MCF 10A (cell line): ENCODE data around the gene SEC14L2. TPM values are rescaled to one million over a fixed set of nuclear protein-coding genes. Genes with fewer than 3 reads are reported as not detected.

Experiments
- BruUV-seq: library from RNA; stranded (reverse); fragments of 400-500 nt; replicated peaks from 2 replicates; lab custom pipeline; 2021; lab: Mats Ljungman, UMichigan
- CTCF ChIA-PET: fragments of 300-600 bp; sonication (Branson Sonifier 250); formaldehyde crosslinking; extraction: SDS; loops from one replicate; lab custom pipeline; 2021; ENCODE audit warnings: antibody characterized with exemption, inconsistent platforms; lab: Yijun Ruan, JAX
- POLR2A ChIA-PET: fragments of 300-600, 350-650 bp; sonication (Branson Sonifier 250); formaldehyde crosslinking; extraction: SDS; loops from one replicate; lab custom pipeline; 2020; ENCODE audit warnings: antibody characterized with exemption, inconsistent platforms; lab: Yijun Ruan, JAX
- DNase-seq: peaks from one replicate; pipeline ENCODE4 v3.0.0-alpha.2; 2018; ENCODE audit not compliant: unreplicated experiment
- H3K27ac Mint-ChIP-seq: one replicate; pipeline ENCODE4 v1.8.0; 2022; ENCODE audit warnings: mild to moderate bottlenecking, low read depth, mixed read lengths; ENCODE audit not compliant: unreplicated experiment
- H3K27me3 Mint-ChIP-seq: one replicate; pipeline ENCODE4 v1.8.0; 2022; ENCODE audit warnings: mixed read lengths; ENCODE audit not compliant: insufficient read depth, unreplicated experiment
- H3K36me3 Mint-ChIP-seq: one replicate; pipeline ENCODE4 v1.8.0; 2022; ENCODE audit warnings: mild to moderate bottlenecking, moderate library complexity, mixed read lengths; ENCODE audit not compliant: insufficient read depth, unreplicated experiment
- H3K4me1 Mint-ChIP-seq: one replicate; pipeline ENCODE4 v1.8.0; 2022; ENCODE audit warnings: mixed read lengths; ENCODE audit not compliant: insufficient read depth, unreplicated experiment
- H3K4me3 Mint-ChIP-seq: one replicate; pipeline ENCODE4 v1.8.0; 2022; ENCODE audit warnings: mild to moderate bottlenecking, moderate library complexity, mixed read lengths; ENCODE audit not compliant: unreplicated experiment
- H3K9me3 Mint-ChIP-seq: one replicate; pipeline ENCODE4 v1.8.0; 2022; ENCODE audit warnings: mixed read lengths; ENCODE audit not compliant: unreplicated experiment
- intact Hi-C: fragments of 100-400 bp; cut with micrococcal nuclease; formaldehyde crosslinking; loops from 2 replicates; pipeline ENCODE4 v1.14.1; 2022
- total RNA-seq: library from RNA; stranded (reverse); gene quantifications from 2 replicates; pipeline ENCODE4 v1.2.3, GENCODE V29; 2022
- TF ChIP-seq, protein P1 (sequence below): fragments of 200-600 bp; IDR thresholded peaks from one replicate; pipeline ENCODE4 v1.8.0; 2022; ENCODE audit warnings: antibody characterized with exemption, mild to moderate bottlenecking; ENCODE audit not compliant: unreplicated experiment

SEC14L2 gene
- total RNA-seq, 1 experiment from 2014 or later: 29.1 TPM

DNA sequence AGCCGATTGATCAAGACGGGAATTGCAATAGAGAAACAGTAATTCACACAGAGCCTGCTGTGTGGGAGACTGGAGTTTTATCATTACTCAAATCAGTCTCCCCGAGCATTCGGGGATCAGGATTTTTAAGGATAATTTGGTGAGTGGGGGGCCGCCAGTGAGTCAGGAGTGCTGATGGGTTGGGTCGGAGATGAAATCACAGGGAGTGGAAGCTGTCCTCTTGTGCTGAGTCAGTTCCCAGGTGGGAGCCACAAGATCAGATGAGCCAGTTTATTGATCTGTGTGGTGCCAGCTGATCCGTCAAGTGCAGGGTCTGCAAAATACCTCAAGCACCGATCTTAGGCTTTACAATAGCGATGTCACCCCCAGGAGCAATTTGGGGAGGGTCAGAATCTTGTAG, 44.3 kb downstream of the SEC14L2 start:
- H3K36me3 Mint-ChIP-seq: no peaks in the 10 kb centered on the region
- H3K27me3 Mint-ChIP-seq: no peaks in the 10 kb centered on the region
- ChIA-PET POLR2A (no interaction called here), CTCF (interaction anchor here (0.7 to 1.8 kb wide), 4 partner anchors 45 to 274 kb away, joined by 3 to 4 read pairs (median 3); no protein-coding TSS in a partner anchor)
- no peak overlapping the region for H3K27ac Mint-ChIP-seq
- H3K4me3 Mint-ChIP-seq: no peak overlapping the region
- peaks cover 6% of the 10 kb centered on the region for H3K4me1 Mint-ChIP-seq
- intact Hi-C loops: no loop called here
- TF ChIP-seq, protein P1, sequence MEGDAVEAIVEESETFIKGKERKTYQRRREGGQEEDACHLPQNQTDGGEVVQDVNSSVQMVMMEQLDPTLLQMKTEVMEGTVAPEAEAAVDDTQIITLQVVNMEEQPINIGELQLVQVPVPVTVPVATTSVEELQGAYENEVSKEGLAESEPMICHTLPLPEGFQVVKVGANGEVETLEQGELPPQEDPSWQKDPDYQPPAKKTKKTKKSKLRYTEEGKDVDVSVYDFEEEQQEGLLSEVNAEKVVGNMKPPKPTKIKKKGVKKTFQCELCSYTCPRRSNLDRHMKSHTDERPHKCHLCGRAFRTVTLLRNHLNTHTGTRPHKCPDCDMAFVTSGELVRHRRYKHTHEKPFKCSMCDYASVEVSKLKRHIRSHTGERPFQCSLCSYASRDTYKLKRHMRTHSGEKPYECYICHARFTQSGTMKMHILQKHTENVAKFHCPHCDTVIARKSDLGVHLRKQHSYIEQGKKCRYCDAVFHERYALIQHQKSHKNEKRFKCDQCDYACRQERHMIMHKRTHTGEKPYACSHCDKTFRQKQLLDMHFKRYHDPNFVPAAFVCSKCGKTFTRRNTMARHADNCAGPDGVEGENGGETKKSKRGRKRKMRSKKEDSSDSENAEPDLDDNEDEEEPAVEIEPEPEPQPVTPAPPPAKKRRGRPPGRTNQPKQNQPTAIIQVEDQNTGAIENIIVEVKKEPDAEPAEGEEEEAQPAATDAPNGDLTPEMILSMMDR: no peak
- H3K9me3 Mint-ChIP-seq: no peaks in the 10 kb centered on the region
- no TSS peak for BruUV-seq
- no peak for DNase-seq

DNA sequence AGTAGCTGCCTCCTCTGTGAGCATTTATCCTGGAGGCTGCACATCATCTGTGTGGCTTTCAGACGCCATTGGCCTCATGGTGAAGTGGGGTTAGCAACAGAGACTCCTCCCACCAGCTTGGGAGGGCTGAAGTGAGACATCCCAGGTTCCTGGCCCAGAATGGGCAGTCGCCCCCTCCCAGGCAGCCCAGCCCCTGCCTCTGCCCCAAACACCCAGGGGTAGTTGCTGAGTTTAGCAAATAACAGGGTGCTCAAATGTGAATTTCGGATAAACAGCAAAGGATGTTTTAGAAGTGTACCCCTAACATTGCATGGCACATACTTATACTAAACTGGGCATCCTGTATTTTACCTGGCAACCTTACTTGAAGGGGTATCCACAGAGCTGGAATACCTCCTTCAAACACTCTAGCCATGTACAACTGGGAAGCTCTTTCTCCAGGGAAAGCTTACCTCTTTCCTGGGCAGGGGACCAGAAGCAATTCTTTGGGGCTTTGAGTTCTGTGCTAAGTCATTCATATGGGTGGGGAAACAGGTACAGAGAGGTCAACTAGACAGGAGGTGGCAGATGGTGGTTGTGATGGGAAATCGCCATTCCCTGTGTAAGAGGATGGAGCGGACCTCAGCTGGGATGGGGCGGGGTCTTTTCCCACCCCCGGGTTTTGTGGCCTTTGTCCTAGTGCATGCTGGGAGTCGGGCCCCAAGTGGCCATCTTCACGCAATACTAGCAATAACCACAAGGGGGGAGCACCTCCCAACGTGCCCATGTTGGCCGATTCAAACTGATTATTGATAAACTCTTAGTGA, 48.0 kb downstream of the SEC14L2 start:
- intact Hi-C loops: loop anchor here (1.0 kb wide), 4 partner anchors 40 to 310 kb away; partner anchors contain the start of gene PES1
- TSS peak; percentile 100 for BruUV-seq
- ChIA-PET POLR2A (interaction anchor here (0.6 to 0.9 kb wide), 3 partner anchors 39 to 325 kb away, joined by 3 to 4 read pairs (median 3); no protein-coding TSS in a partner anchor), CTCF (interaction anchor here (0.6 to 4.1 kb wide), 22 partner anchors 8 to 686 kb away, joined by 3 to 58 read pairs (median 4); no protein-coding TSS in a partner anchor)
- peak; percentile 69 for DNase-seq
- H3K27me3 Mint-ChIP-seq: no peaks in the 10 kb centered on the region
- H3K4me3 Mint-ChIP-seq: no peak overlapping the region
- H3K9me3 Mint-ChIP-seq: no peaks in the 10 kb centered on the region
- peaks cover 6% of the 10 kb centered on the region for H3K4me1 Mint-ChIP-seq
- no peak overlapping the region for H3K27ac Mint-ChIP-seq
- TF ChIP-seq, protein P1: peak; percentile 70
- H3K36me3 Mint-ChIP-seq: no peaks in the 10 kb centered on the region

DNA sequence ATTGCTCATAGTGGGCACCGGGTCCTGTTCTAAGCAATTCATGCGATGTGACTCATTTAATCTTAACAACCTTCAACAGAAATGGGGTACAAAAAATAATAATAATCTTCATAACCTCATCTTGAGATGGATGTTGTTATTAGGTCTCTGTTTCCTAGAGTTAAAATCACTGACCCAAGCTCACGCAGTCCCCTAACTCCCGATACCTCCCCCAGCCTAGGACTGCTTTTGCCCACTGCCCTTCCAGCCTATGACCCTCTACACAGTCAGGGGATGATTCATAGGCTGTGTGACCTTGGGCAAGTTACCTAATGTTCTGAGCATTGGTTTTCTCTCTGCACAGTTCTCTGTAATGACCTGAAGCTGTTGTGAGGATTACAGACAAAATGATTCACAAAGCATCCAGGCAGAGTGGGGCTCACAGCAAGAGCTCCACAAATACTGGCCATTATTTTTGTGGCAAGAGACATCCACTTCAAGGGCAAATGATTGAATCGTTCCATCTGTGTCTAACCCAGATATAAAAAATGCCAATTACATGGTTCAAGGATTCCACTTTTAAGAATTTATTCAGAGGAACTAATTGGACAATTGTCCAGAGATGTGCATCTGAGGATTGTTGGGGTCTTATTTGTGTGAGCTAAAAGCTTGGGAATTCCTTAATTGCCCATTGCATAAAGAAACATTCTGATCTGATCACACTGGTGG, 48.8 kb downstream of the SEC14L2 start:
- no peak overlapping the region for H3K27ac Mint-ChIP-seq
- no peak for DNase-seq
- intact Hi-C loops: loop anchor here (1.0 kb wide), 4 partner anchors 40 to 310 kb away; partner anchors contain the start of gene PES1
- TF ChIP-seq, protein P1: no peak
- no peaks in the 10 kb centered on the region for H3K36me3 Mint-ChIP-seq
- peaks cover 6% of the 10 kb centered on the region for H3K4me1 Mint-ChIP-seq
- CTCF ChIA-PET: interaction anchor here (0.6 to 4.1 kb wide), 21 partner anchors 9 to 309 kb away, joined by 3 to 58 read pairs (median 4); partner anchors contain the start of gene TCN2
- no peaks in the 10 kb centered on the region for H3K9me3 Mint-ChIP-seq
- BruUV-seq: no TSS peak
- H3K27me3 Mint-ChIP-seq: no peaks in the 10 kb centered on the region
- no peak overlapping the region for H3K4me3 Mint-ChIP-seq
- POLR2A ChIA-PET: interaction anchor here (0.6 to 0.9 kb wide), 3 partner anchors 38 to 326 kb away, joined by 3 to 4 read pairs (median 3); no protein-coding TSS in a partner anchor
